HT1080 (cell line): ENCODE measurements around the gene SEPSECS. TPM values are rescaled to one million over a fixed set of nuclear protein-coding genes. Genes with fewer than 3 reads are reported as not detected.
"Not testable (repeated sequence)": the region's sequence is repeated elsewhere in the genome, so short reads cannot be mapped to it uniquely, and the experiment has no call there.

Experiments
- DNase-seq: peaks from one replicate; pipeline ENCODE4 v3.0.0-alpha.2; 2015; ENCODE audit warnings: low read depth
- total RNA-seq: library from RNA; depleted of rRNA; stranded (reverse); fragments of >200 nt; shearing (Covaris generic); gene quantifications from 2 replicates; pipeline ENCODE4 v1.2.3, GENCODE V29; 2014; rRNA removed

SEPSECS gene
- total RNA-seq, 1 experiment from 2014 or later: 3.0 TPM

- DNase-seq: no peak
Measured at GRCh38 chr4:25085671-25086070, 74.6 kb downstream of the SEPSECS start.

GRCh38 chr4:25083441-25083840, 76.8 kb downstream of the SEPSECS start:
- DNase-seq: not testable (repeated sequence)

- no peak for DNase-seq
Measured at GRCh38 chr4:25081866-25082471, 78.3 kb downstream of the SEPSECS start.

DNA sequence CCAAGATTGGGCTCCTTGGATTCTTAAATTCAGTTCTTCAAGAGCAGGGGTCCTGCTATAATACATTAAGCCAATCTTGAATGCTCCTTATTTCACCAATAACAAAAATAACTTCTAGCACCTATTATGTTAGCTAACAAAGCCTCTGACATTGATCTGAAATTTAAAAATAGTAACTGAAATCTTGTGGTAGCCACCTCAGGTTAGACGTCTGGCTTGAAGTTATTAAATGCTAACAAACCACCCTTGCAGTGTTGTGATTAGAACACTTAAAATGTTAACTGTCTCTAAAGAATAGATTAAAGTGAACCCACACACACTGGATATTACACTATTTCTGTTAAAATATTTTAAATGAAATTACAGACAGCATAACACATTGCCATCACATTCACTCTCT, 79.7 kb downstream of the SEPSECS start:
- no peak for DNase-seq

DNA sequence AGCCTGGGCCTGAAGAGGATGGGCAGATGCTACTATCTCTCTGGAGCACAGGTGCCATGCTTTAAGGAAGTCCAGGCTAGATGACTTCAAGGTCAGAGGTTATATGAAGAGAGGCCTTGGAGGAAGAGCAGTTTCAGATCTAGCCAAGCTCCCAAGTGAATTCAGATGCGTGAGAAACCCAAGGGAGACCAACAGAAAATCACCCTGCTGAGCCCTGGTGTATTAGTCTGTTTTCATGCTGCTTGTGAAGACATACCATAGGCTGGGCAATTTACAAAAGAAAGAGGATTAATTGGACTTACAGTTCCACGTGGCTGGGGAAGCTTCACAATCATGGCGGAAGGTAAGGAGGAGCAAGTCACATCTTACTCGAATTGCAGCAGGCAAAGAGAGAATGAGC, 81.7 kb downstream of the SEPSECS start:
- DNase-seq: no peak

- DNase-seq: no peak
Measured at GRCh38 chr4:25076625-25077398, 83.4 kb downstream of the SEPSECS start.

GRCh38 chr4:25075851-25076250, 84.4 kb downstream of the SEPSECS start:
- DNase-seq: no peak

DNA sequence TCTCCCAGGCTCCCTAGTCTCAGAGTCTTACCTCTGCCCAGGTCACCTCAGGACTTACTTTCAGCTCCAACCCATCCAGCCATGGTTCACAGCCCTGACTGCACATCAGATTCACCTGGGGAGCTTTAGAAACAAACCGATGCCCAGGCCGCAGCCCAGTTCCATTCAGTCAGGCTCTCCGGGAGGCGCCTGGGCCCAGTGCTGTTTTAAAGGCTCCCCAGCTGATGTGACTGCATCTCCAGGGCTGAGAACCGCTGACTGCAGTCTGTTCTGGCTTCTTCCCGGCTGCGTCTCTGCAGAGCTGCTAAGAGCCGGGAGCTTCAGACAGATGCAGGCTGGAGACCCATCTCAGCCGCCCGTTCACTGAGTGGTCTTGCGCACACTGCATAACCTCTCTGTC, 85.1 kb downstream of the SEPSECS start:
- DNase-seq: no peak

GRCh38 chr4:25070545-25070944, 89.7 kb downstream of the SEPSECS start:
- DNase-seq: no peak

Other genes starting within 250 kb of the SEPSECS start
- 0.64 and 1.0 TPM in 2 replicates for gene CCDC149, start 247.4 kb downstream of the SEPSECS start, total RNA-seq
- gene LGI2, start 129.5 kb downstream of the SEPSECS start, total RNA-seq: 0.67 and 1.8 TPM in 2 replicates
- gene PI4K2B, start 73.6 kb upstream of the SEPSECS start, total RNA-seq: 27.3 and 29.0 TPM in 2 replicates
- gene ZCCHC4, start 152.3 kb upstream of the SEPSECS start, total RNA-seq: 13.7 and 14.8 TPM in 2 replicates
- 19.5 and 27.5 TPM in 2 replicates for gene ANAPC4, start 216.8 kb upstream of the SEPSECS start, total RNA-seq